ENCODE measurements around the gene COL6A2.
"Not testable (repeated sequence)": the region's sequence is repeated elsewhere in the genome, so short reads cannot be mapped to it uniquely, and the experiment has no call there.

The COL6A2 gene

DNA sequence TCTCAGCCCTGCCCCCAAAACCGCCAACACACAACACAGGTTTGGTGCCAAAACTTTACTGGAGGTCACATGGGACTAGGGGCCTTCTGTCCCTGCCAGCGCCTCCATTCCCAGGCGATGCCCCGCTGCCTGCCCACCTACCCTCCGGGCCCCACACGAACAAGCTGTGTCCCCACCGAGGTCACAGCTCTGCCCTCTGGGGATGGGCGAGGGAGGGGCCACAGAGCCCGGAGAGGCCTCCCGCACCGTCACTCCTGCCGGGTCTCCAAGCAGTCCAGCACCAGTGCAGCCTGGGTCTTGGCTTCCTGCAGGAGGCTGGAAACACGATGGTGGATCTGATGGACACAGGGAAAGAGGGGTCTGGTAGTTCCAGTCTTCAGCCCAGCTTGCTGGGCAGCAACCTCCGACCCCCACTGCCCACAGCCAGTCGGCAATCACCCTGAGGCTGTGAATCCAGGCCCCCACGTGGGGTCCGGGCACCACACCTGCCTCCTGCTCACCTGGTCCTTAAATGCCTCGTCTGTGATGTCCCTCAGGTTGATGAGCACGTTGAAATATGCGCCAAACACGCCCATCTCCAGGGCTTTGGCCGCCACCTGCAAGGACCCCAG, 38.9 kb downstream of the COL6A2 start:
- TF ChIP-seq, protein P1, sequence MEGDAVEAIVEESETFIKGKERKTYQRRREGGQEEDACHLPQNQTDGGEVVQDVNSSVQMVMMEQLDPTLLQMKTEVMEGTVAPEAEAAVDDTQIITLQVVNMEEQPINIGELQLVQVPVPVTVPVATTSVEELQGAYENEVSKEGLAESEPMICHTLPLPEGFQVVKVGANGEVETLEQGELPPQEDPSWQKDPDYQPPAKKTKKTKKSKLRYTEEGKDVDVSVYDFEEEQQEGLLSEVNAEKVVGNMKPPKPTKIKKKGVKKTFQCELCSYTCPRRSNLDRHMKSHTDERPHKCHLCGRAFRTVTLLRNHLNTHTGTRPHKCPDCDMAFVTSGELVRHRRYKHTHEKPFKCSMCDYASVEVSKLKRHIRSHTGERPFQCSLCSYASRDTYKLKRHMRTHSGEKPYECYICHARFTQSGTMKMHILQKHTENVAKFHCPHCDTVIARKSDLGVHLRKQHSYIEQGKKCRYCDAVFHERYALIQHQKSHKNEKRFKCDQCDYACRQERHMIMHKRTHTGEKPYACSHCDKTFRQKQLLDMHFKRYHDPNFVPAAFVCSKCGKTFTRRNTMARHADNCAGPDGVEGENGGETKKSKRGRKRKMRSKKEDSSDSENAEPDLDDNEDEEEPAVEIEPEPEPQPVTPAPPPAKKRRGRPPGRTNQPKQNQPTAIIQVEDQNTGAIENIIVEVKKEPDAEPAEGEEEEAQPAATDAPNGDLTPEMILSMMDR (IDR thresholded peaks at IDR 0.05; ENCODE audit: insufficient read depth, low read depth, low read length, missing control alignments), result no peak
- no peak for DNase-seq (ENCODE audit: low read depth)
- H3K4me3 ChIP-seq (ENCODE audit: low read depth, low read length), result no peak overlapping the region

DNA sequence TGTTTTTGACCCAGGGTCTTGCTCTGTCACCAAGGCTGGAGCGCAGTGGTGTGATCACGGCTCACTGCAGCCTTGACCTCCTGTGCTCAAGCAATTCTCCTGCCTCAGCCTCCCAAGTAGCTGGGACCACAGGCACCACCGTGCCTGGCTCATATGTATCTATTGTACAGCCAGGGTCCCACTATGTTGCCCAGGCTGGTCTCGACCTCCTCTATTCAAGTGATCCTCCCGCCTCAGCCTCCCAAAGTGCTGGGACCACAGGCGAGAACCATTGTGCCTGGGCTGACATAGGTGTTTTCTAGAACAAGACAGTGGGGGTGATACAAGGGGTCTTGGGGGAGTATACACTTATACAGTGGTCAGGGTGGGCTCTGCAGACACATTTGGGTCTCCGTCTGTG, 40.0 kb downstream of the COL6A2 start:
- no peak for DNase-seq (ENCODE audit: low read depth)
- TF ChIP-seq, protein P1 (IDR thresholded peaks at IDR 0.05; ENCODE audit: insufficient read depth, low read depth, low read length, missing control alignments), result no peak
- H3K4me3 ChIP-seq (ENCODE audit: low read depth, low read length), result no peak overlapping the region

GRCh38 chr21:46138383-46138970, 40.6 kb downstream of the COL6A2 start:
- TF ChIP-seq, protein P1 (IDR thresholded peaks at IDR 0.05; ENCODE audit: insufficient read depth, low read depth, low read length, missing control alignments), result no peak
- no peak overlapping the region for H3K4me3 ChIP-seq (ENCODE audit: low read depth, low read length)
- DNase-seq (ENCODE audit: low read depth), result no peak

GRCh38 chr21:46139686-46140085, 41.8 kb downstream of the COL6A2 start:
- DNase-seq (ENCODE audit: low read depth), result no peak
- TF ChIP-seq, protein P1 (IDR thresholded peaks at IDR 0.05; ENCODE audit: insufficient read depth, low read depth, low read length, missing control alignments), result no peak
- H3K4me3 ChIP-seq (ENCODE audit: low read depth, low read length), result no peak overlapping the region

GRCh38 chr21:46140352-46141003, 42.6 kb downstream of the COL6A2 start:
- H3K4me3 ChIP-seq (ENCODE audit: low read depth, low read length), result not testable (repeated sequence)

DNA sequence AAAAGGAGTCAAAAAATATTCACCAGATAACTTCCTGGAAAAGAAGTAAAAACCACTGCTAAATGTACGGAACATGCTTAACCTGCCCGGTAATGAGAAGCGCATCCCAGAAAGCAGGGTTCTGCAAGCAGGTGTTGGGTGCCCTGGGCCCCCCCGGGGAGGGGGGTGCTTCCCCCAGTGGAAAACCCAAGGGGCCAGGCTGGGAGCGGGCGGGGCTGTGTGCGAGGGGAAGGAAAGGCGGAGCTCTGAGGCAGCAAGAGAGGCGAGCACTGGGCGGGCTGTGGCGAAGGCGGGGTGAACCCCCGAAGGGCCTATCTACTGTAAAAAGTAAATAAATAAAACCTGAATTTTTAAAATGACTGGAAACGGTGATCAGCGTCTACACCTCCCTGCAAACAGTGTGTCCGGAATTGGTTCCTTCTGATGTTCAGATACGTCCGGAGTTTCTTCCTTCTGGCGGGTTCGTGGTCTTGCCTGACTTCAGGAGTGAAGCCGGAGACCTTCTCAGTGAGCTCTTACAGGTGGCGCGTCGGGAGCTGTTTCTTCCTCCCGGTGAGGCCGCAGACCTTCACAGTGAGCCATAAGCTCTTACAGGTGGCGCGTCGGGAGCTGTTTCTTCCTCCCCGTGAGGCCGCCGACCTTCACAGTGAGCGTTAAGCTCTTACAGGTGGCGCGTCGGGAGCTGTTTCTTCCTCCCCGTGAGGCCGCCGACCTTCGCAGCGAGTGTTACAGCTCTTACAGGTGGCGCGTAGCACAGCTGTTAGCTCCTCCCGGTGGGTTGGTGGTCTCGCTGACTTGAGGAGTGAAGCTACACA, 44.1 kb downstream of the COL6A2 start:
- TF ChIP-seq, protein P1 (IDR thresholded peaks at IDR 0.05; ENCODE audit: insufficient read depth, low read depth, low read length, missing control alignments), result no peak
- DNase-seq (ENCODE audit: low read depth), result no peak
- no peak overlapping the region for H3K4me3 ChIP-seq (ENCODE audit: low read depth, low read length)

More at GRCh38 chr21:46140352-46141003, 42.6 kb downstream of the COL6A2 start:
- not testable (repeated sequence) for DNase-seq (ENCODE audit: low read depth)

Measured in GM12865 (cell line).